ENCODE data around the gene NXT2. TPM values are rescaled to one million over a fixed set of nuclear protein-coding genes. Genes with fewer than 3 reads are reported as not detected.
"Not testable (repeated sequence)": the region's sequence is repeated elsewhere in the genome, so short reads cannot be mapped to it uniquely, and the experiment has no call there.

Gene NXT2
- total RNA-seq, 1 donor from 2014 or later = 9.7 TPM

DNA sequence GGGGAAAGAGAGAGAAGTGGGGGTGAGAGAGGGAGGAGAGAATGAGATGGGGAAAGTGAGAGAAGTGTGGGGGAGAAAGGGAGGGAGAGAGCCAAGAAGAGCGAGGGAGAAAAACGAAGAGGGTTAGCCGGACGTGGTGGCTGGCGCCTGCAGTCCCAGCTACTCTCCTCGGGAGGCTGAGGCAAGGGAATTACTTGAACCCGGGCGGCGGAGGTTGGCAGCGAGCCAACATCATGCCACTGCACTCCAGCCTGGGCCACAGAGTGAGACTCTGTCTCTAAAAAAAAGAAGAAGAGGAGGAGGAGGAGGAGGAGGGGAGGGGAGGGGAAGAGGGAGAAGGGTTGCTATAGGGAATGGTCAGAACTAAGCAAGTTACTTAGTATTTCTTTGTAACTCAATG lies 1.7 kb upstream of the NXT2 start:
- ChIA-PET CTCF (no interaction called here), POLR2A (no interaction called here)
- intact Hi-C loops (cut with micrococcal nuclease) = loop anchor here (5.0 to 10.0 kb wide), 2 partner anchors 100 to 352 kb away; no protein-coding TSS in a partner anchor
- TF ChIP-seq, protein P1, sequence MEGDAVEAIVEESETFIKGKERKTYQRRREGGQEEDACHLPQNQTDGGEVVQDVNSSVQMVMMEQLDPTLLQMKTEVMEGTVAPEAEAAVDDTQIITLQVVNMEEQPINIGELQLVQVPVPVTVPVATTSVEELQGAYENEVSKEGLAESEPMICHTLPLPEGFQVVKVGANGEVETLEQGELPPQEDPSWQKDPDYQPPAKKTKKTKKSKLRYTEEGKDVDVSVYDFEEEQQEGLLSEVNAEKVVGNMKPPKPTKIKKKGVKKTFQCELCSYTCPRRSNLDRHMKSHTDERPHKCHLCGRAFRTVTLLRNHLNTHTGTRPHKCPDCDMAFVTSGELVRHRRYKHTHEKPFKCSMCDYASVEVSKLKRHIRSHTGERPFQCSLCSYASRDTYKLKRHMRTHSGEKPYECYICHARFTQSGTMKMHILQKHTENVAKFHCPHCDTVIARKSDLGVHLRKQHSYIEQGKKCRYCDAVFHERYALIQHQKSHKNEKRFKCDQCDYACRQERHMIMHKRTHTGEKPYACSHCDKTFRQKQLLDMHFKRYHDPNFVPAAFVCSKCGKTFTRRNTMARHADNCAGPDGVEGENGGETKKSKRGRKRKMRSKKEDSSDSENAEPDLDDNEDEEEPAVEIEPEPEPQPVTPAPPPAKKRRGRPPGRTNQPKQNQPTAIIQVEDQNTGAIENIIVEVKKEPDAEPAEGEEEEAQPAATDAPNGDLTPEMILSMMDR (IDR thresholded peaks at IDR 0.05) = no peak
- H3K36me3 Mint-ChIP-seq (ENCODE audit: low read depth) = peaks cover 5% of the 10 kb centered on the region
- H3K27ac Mint-ChIP-seq = no peak overlapping the region
- ATAC-seq (ENCODE audit: low read depth) (no peak), DNase-seq (no peak)
- no peaks in the 10 kb centered on the region for H3K27me3 Mint-ChIP-seq
- peaks cover 37% of the 10 kb centered on the region for H3K4me1 Mint-ChIP-seq
- H3K9me3 Mint-ChIP-seq = no peaks in the 10 kb centered on the region
- no peak overlapping the region for H3K4me3 Mint-ChIP-seq

DNA sequence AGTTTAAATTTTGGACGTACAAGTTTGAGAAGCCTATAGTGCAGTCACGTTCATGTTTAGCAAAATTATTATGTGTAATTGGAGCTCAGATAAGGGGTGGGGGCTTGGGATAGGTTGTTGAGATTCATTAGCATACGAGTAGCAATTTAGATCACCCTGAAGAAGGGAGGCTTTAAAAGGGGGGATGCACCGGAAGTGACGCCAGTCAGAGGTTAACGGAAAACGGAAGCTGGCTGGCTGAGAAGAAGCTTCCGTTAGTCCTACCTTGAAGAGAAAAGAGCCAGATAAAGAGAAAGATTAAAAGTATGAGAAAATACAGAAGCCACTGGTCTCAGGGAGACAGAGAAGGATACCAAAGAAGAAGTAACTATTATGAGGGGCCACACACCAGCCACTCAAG lies 1.1 kb upstream of the NXT2 start:
- no peak overlapping the region for H3K27ac Mint-ChIP-seq
- peaks cover 5% of the 10 kb centered on the region for H3K36me3 Mint-ChIP-seq (ENCODE audit: low read depth)
- DNase-seq (no peak), ATAC-seq (ENCODE audit: low read depth) (no peak)
- H3K27me3 Mint-ChIP-seq = no peaks in the 10 kb centered on the region
- TF ChIP-seq, protein P1 (IDR thresholded peaks at IDR 0.05) = no peak
- CTCF ChIA-PET = no interaction called here
- peaks cover 36% of the 10 kb centered on the region for H3K4me1 Mint-ChIP-seq
- POLR2A ChIA-PET = no interaction called here
- intact Hi-C loops (cut with micrococcal nuclease) = loop anchor here (5.0 to 10.0 kb wide), 2 partner anchors 99 to 352 kb away; no protein-coding TSS in a partner anchor
- no peaks in the 10 kb centered on the region for H3K9me3 Mint-ChIP-seq
- H3K4me3 Mint-ChIP-seq = peak overlapping the region; percentile 19

DNA sequence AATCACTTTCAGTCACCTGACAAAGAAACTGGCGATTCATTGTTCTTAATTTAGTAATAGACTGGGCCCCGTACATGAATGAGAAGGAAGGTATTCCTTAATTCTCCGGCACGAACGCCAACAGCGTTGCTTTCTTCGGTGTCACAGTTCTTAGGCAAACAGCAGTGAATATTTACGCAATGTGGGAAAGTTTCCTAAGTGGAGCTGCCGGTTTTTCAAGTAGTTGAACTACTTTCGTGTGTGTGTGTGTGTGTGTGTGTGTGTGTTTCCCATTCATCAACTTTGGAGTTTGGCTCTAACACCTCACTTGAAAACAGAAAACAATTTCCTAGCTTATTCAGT lies 651 bp downstream of the NXT2 start:
- H3K27ac Mint-ChIP-seq = peak overlapping the region; percentile 98
- DNase-seq (no peak), ATAC-seq (ENCODE audit: low read depth) (no peak)
- no peaks in the 10 kb centered on the region for H3K27me3 Mint-ChIP-seq
- POLR2A ChIA-PET = interaction anchor here (0.6 to 1.7 kb wide), 6 partner anchors 50 to 465 kb away, joined by 3 to 6 read pairs (median 4); partner anchors contain the start of gene TMEM164
- TF ChIP-seq, protein P1 (IDR thresholded peaks at IDR 0.05) = no peak
- peak overlapping the region; percentile 94 for H3K4me3 Mint-ChIP-seq
- intact Hi-C loops (cut with micrococcal nuclease) = loop anchor here (1.0 to 10.0 kb wide), 7 partner anchors 52 to 782 kb away; partner anchors contain the start of genes ACSL4 and AMMECR1
- H3K4me1 Mint-ChIP-seq = peaks cover 32% of the 10 kb centered on the region
- H3K9me3 Mint-ChIP-seq = no peaks in the 10 kb centered on the region
- peaks cover 5% of the 10 kb centered on the region for H3K36me3 Mint-ChIP-seq (ENCODE audit: low read depth)
- CTCF ChIA-PET = interaction anchor here (0.7 kb wide), 1 partner anchor 52 kb away, joined by 3 read pairs; no protein-coding TSS in a partner anchor

DNA sequence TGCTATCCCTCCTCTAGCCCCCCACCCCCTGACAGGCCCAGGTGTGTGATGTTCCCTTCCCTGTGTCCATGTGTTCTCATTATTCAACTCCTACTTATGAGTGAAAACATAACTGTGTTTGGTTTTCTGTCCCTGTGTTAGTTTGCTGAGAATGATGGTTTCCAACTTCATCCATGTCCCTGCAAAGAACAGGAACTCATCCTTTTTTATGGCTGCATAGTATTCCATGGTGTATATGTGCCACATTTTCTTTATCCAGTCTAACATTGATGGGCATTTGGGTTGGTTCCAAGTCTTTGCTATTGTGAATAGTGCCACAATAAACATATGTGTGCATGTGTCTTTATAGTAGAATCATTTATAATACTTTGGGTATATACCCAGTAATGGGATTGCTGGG lies 2.4 kb downstream of the NXT2 start:
- intact Hi-C loops (cut with micrococcal nuclease) = loop anchor here (5.0 to 10.0 kb wide), 2 partner anchors 96 to 348 kb away; no protein-coding TSS in a partner anchor
- DNase-seq; H3K27ac Mint-ChIP-seq; H3K36me3 Mint-ChIP-seq (ENCODE audit: low read depth); H3K4me3 Mint-ChIP-seq; CTCF ChIA-PET; POLR2A ChIA-PET; H3K9me3 Mint-ChIP-seq; H3K27me3 Mint-ChIP-seq; ATAC-seq (ENCODE audit: low read depth): not testable (repeated sequence)
- H3K4me1 Mint-ChIP-seq = peaks cover 16% of the 10 kb centered on the region

DNA sequence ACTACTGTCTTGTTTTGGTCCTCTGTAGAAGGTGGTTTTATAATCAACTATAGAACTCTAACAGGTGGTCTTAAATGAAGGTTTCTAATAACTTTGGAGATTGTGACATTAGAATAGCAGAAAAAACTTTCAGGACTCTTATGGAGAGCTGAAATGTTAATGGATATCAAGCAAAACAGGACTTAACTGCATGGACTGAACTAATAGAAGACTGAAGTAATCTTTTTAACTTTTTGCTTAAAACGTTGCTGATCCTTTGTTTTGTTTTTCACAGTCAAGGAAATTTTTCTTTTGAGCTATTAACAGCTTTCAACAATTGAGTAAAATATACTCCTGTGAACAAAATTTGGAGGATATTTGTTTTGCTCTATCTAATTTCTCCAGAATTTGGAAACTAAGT lies 17.2 kb downstream of the NXT2 start:
- ChIA-PET POLR2A (no interaction called here), CTCF (no interaction called here)
- Mint-ChIP-seq H3K27me3 (peaks cover 2% of the 10 kb centered on the region), H3K36me3 (ENCODE audit: low read depth) (no peaks in the 10 kb centered on the region), H3K27ac (no peak overlapping the region), H3K4me1 (no peaks in the 10 kb centered on the region), H3K4me3 (no peak overlapping the region), H3K9me3 (no peaks in the 10 kb centered on the region)
- no peak for DNase-seq
- no peak for ATAC-seq (ENCODE audit: low read depth)
- TF ChIP-seq, protein P1 (IDR thresholded peaks at IDR 0.05) = no peak
- intact Hi-C loops (cut with micrococcal nuclease) = no loop called here

DNA sequence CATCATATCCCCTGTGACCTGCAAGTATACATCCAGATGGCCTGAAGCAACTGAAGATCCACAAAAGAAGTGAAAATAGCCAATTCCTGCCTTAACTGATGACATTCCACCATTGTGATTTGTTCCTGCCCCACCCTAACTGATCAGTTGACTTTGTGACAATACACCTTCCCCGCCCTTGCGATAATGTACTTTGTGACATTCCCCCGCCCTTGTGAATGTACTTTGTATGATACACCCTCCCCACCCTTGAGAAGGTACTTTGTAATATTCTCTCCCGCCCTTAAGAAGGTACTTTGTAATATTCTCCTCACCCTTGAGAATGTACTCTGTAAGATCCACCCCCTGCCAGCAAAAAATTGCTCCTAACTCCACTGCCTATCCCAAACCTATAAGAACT lies 39.4 kb downstream of the NXT2 start:
- POLR2A ChIA-PET; H3K27me3 Mint-ChIP-seq; H3K4me1 Mint-ChIP-seq; intact Hi-C loops (cut with micrococcal nuclease); CTCF ChIA-PET; H3K27ac Mint-ChIP-seq; DNase-seq; ATAC-seq (ENCODE audit: low read depth); H3K36me3 Mint-ChIP-seq (ENCODE audit: low read depth); H3K4me3 Mint-ChIP-seq; H3K9me3 Mint-ChIP-seq: not testable (repeated sequence)
